GM04504 (cell line): Measurements from ENCODE around the gene MYOF.
"Not testable (repeated sequence)": the region's sequence is repeated elsewhere in the genome, so short reads cannot be mapped to it uniquely, and the experiment has no call there.

Experiments
- DNase-seq: peaks from one replicate; pipeline ENCODE4 v3.0.0-alpha.2; 2012; ENCODE audit warnings: low read depth

Gene MYOF

DNA sequence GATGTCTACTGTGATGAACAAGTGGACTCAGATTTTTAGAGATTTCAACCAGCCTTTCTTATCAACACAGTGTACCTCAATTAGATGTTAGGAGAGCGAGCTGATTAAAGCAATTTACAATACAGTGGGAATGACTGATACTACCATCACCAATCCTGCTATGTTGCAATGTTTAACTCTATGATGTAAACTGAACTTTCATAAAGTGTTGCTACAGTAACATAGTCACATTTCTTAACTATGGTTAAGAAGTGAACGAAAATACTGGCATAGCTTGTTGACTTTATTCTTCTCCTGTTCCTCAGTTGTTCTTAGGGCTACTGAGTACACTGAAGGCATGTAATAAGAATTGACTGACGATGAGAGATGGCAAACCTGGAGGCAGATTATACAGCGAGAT is 139.8 kb downstream of the MYOF start:
- no peak for DNase-seq

DNA sequence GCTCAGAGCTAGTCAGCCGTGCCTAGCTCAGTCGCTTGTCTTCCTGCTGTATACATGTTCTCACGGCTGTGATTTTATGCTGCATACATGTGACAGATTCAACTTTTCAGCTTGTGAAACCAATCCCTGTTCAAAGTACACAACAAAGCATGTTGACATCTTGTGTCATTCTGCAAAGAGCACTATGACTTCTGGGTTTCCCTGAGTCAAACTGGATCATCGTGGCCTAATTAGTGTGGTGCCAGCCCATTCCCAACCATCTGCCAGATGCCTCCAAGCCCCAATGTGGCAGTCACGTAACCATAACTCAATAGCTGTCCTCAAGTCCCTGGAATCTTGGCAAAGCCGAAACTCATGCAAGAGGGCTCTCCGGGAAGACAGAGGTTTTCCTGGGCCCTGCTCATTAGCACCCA is 144.8 kb downstream of the MYOF start:
- peak; percentile 54 for DNase-seq

DNA sequence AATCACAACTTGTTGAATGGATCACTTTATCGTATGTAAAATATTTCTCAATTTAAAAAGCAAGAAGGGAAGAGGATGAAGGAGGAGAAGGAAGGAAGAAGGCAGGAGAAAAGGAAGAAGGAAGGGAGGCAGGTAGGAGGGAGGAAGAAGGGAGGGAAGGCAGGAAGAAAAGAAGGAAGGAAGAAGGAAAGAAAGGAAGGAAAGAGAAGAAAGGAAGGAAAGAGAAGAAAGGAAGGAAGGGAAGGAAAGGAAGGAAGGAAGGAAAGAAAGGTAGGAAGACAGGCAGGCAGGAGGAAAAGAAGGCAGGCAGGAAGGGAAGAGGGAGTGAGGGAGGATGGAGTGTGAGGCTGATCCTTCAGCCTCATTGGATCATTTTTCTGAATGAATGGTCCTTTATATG is 145.5 kb downstream of the MYOF start:
- no peak for DNase-seq

DNA sequence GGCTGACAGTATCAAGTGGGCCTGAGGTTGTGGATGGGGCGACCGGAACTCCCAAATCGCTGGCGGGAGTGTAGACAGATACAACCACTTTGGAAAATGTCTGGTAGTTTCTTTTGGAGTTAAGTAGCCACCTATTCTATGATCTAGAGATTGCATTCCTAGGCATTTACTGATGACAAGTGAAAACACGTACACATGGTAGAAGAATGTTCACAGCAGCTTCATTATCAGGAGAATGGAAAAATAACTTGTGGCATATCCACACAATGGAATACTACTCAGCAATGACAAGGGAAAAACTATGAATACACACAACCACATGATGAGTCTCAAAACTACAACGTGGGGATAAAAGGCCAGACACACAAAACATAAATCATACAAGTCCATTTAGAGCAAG is 146.0 kb downstream of the MYOF start:
- DNase-seq, result no peak

DNA sequence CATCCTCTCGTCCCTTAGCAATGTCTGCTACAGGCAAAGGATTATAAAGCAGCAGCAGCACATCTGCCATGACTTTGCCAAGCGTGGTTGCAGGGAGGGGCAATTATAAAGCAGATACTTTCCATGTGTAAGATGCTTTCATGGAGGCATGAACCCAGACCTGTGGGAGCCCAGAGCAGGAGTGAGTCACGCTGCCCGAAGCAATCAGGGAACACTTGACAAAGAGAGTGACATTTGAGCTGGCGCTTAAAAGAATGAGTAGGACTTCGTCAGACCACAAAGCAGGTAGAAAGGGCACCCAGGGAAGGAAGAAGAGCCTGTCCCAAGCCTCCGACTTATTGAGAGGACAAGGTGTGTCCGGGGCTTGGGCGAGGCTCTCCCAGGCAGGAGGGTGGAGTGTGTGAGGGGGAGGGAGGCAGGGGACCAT is 147.2 kb downstream of the MYOF start:
- peak; percentile 75 for DNase-seq

DNA sequence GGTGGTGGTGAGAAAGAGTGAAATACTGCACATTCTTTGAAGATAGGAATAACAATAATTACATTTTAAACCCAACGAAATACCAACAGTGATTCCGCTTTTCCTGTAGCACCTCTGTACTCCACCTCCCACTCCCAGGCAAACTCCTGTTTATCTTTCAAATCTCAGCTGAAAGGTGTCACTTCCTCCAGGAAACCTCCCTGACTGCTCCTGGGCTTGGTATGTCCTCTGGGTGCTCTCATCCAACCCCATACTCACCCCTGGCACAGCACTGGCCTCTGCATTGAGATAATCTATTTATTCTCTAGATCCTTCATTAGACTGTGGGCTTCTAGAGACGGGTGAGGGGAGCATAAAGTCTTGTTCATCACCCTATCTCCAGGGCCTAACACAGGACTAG is 148.0 kb downstream of the MYOF start:
- no peak for DNase-seq

DNA sequence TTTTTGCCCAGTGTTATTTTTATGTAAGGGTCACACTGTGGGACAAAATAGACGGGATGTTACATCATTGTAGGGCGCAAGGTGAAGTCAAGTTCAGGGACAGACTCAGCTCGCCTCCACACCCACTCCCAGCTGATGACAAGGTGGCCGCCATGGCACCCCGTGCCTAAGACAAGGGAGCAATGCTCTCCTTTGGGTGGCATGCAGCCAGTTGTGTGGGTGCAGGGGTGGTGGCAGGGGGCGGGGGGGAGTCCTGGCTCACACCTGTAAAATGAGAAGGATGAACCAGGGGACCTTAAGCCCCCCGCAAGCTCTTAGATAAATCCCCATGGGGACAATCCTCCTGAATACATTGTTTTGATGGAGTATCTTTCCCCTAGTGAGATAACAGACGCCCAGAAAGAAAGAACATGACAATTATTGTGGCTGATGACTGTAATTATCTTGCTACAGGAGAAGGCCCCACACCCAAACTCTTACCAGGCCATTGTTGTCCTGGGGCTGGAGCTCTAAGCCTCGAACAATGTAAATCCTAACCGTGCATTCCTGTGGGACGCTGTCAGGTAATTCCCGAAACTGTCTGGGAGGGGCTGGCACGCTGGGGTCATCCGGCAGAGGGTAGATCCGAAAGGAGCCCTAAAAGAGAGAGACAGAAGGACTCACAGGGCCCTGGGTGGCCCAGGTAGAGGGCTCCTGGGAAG is 148.7 kb downstream of the MYOF start:
- no peak for DNase-seq

DNA sequence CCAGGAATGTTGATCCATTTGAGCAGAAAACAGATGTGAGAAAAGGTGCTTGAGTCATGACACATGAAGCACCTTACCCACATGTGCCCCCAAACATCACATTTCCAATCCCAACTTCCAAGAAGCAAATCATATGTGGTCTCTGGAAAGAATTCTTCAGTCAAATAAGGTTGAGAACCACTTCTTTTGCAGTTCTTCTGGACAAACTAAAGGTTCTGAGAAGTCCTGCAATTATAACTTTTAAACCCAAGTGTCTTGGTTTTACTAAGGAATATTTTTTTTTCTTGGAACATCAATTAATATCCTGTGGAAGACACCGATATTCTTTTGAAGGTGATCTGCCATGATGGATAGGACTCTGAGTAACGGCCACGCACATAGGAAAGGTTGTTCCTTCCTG is 151.3 kb downstream of the MYOF start:
- DNase-seq, result no peak

DNA sequence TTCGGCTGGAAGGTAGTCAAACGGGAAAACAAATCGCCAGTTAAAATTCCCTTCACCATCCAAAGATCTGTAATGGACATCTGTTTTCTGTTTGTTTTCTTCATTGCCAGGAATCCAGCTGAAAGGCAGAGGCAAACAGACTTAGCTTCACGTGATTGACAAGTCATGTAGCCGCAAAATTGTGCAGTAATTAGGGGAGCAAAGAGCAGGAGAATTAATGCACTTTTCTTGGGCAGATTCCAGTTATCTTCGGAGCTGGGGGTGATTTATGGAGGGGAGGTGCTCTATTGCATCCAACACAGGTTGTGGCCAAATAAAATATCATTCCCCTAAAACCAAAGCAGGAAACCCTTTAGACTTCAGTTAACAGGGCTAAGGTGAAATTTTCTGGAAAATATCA is 162.2 kb downstream of the MYOF start:
- peak; percentile 70 for DNase-seq

DNA sequence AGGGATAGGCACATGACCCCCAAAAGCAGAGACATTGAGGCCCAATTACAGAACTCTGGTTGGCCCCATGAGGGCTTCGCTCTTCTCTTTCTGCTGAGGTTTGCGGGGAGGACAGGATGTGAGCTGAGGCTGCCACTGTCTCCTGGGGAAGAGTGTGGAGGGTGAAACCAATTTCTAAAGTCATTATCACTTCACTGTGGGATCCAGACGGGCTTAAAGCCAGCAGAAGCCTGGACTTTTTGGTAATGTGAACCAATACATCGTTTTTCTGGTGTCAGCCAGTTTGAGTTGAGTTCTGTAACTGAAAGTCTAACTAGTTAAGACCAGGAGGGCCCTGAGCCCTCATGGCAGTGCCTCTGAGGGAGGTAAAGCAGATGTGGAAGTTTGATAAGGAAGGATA is 163.0 kb downstream of the MYOF start:
- no peak for DNase-seq

DNA sequence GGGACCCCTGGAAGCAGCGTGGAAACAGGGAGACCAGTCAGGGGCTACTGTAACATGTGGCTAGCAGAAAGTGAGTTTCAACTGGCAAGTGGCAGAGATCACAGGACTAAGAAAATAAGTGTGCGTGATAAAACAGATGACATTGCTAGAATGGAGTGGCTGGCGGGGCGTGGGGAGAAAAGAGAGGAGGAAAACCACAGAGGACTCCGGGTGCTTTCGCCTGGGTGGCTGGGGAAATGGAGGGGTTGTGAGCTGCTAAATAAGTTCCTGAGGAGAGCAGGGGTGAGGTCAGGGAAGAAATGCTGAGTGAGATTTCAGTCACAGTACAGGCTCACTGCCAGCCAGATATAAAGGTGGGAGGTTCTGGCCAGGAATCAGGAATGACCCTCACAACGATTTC is 166.9 kb downstream of the MYOF start:
- DNase-seq, result no peak

DNA sequence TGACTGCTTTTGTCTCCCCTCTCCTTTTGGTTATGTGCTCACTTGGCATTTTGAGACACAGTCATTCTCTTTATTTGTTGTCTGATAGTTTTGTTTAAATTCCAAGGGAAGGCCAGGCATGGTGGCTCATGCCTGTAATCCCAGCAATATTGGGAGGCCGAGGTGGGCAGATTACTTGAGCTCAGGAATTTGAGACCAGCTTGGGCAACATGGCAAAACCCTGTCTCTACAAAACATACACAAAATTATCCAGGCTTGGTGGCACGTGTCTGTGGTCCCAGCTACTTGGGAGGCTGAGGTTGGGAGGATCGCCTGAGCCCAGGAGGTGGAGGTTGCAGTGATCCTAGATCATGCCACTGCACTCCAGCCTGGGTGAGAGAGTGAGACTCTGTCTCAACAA is 167.5 kb downstream of the MYOF start:
- DNase-seq, result not testable (repeated sequence)

DNA sequence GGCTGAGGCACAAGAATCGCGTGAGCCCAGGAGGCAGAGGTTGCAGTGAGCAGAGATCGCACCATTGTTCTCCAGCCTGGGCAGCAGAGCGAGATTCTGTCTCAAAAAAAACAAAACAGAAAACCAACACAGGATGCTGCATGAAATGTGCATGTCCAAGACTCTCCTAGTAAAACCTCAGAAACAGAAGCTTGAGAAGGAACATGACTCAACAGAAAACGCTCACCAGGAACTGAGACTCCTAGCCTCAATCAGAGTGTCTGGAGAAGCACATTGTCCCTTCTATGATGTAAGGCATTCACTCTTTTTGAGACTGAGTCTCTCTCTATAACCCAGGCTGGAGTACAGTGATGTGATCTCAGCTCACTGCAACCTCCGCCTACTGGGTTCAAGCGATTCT is 168.3 kb downstream of the MYOF start:
- no peak for DNase-seq

DNA sequence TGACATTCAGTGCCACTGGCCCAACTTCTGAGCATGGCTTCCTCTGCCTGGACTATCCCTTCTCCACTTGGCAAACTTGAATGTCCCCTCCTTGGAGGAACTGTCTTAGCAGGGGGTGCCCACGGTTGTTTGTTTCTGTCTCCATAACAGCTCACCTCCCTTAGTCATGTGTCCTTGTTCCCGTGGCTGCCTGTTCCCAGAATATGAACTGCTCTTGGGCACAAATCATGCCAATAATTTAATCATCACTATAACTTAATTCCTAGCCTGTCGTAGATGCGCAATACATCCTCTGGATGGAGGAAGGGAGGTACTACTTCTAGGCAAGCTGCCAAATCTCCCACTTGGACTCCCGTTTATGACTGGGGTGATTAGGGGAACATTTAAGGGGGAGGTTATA is 173.1 kb downstream of the MYOF start:
- DNase-seq, result no peak

DNA sequence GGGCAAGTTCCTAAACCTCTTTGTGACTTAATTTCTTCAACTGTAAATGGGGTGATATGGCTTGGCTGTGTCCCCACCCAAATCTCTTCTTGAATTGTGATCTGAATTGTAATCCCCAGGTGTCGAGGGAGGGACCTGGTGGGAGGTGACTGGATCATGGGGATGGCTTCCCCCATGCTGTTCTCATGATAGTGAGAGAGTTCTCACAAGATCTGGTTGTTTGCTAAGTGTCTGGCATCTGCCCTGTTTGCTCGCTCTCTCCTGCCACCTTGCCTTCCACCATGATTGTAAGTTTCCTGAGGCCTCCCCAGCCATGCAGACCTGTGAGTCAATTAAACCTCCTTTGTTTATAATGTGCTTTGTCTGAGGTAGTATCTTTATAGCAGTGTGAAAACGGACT is 177.0 kb downstream of the MYOF start:
- DNase-seq, result no peak

DNA sequence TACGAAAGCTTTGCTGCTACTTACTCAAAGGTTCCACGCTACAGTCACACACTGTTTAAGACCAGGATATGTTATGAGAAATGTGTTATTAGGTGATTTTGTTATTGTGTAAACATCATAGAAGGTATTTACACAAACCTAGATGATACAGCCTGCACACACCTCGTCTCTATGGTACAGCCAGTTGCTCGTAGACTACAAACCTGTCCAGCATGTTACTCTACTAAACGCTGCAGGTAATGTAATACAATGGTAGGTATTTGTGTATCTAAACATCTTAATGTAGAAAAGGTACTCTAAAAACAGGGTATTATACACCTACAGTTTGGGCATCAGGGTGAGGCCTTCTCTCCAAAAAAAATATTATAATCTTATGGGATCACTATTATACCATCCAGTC is 181.2 kb downstream of the MYOF start:
- no peak for DNase-seq

DNA sequence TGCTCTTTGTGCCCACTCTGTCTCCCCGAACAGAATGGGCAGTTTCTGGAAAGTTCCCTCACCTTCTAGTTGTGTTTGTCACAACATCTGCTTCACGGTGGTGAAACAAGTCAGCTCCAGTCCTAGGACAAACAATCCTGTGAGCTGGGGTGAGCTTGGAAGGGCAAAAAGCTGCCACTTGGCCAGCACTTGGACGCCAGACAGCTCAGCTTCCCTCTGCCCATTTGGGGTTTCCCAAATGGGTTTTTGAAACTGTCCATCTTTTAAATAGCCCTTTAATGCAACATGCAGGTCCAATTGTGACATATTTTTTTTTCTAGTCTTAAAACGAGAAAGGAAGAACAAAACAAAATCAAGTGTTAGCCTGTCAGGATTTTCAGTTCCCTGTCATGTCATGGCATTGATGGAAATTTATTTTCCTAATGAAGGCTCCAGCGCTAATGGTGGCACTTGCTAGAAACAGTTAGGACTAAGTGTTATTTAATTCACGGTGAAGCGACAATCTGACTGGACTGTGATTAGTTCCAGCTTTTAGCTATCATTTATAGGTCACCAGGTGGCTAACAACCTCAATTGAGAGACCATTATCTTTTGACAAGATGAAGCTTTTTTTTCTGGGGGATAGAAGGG is 181.7 kb downstream of the MYOF start:
- DNase-seq, result no peak

DNA sequence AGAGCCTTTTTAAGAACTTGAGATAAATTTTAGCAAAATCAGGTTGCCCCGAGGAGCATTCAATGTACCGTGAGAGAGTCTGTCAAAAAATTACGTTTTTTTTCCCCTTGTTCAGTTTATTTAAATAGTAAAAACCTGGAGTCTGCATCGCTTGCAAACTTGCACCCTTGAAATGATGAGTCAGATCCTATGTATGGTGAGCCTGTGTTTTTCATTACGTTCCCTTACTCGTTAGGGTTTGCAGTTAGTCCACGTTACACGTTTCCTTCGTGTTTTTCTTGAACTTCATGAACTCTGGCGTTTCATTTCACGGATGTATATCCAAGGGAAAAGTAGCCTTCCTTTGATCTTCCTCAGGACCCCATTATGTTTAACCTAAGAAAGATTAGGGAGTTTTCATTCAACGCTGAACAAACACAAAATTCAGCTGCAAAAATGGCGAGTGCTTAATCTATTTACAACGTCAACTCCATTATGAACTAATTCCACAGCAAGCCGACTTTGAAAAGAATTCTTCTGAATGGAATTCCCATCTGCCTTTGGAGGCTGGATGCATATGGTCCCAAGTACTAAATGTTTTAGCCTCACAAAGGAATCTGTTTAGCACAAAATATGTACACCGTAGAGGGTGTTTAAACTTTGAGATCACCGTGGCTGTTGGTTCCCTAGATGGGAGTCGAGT is 182.4 kb downstream of the MYOF start:
- DNase-seq, result no peak

DNA sequence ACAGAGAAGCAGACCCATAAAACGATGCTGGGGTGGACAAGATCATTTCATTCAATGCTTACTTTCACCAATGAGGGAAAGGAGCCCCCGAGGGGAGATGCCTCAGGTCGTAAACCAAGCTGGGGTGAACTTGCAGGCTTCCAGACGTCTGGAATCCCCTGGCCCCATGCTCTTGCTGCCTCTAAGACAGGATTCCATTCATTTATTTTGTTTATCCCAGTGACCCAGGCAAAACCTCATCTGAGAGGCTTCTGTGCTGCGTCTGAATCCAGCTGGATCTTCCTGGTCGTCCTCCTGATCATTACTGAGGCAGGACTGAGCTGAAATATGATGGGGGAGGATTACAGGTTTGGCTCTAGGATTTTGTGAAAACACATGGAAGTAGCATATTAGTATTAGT is 182.9 kb downstream of the MYOF start:
- DNase-seq, result no peak

DNA sequence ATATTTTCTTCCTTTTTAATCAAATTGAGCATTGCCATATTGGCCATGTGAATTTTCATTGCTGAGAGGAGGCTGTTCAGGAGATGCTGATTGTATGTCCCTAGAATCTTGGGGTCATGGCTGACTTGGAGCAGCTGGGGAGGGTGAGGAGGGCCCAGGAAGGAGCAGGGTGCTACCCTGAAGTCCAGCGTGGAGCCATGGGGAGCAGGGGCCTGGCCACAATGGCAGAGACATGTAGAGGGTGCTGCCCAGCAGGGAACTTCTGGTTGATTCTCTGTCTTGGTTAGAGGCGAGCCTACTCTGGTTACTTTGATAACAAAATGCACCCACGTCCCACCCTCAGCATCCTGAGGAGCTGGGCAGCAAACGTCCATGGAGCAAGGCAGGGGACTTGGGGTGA is 186.0 kb downstream of the MYOF start:
- DNase-seq, result no peak

DNA sequence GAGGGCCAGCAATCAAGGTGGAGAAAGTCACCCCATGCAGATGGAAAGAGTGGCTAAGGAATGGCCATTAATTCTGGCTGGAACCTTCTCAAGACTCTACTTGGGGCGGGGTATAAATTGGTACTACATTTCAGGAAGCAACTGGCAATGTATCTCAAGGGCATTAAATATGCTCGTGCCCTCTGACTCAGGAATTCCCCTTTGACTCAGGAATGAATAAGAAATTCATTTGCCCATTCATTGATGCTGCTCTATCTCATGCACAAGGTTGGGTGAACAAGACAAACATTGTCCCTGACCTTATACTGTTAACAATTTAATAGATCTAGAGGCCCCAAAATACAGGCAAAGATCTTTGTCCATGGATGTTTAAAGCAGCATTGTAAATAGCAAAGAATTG is 188.1 kb downstream of the MYOF start:
- DNase-seq, result no peak

DNA sequence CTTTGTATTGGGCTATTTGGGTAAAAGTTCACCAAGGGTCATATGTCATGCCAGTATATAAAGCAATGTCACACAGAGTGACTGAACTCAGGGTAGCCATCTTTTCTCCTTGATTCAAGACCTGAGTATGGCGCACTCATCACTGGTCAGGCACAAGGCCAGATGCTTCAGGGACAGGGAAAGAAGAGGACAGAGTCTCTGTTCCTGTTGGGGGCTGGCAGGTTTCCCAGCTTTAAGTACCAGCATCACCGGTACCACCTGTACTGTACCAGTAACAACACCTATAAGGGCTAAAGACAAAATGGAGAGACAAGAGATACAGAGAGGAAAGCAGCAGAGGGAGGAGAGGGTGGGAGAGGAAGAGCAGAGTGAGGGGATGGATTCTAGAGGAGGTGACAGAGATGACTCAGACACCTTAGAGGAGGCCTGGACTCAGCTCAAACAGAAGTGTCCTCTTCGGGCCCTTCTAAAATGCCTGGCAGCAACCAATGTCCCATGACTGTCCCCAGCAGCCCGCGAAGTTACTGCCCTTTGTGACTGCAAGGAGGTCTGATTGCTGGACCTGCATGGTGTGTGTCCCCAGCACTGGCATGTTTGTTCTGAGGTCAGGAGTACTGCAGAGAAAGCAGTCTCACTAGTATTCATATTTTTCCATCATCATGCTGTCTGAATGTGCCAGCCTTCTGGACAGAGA is 191.3 kb downstream of the MYOF start:
- no peak for DNase-seq
